ENCODE measurements around the gene SYNDIG1. TPM values are rescaled to one million over a fixed set of nuclear protein-coding genes. Genes with fewer than 3 reads are reported as not detected.

SYNDIG1 gene
- total RNA-seq, 1 donor from 2014 or later, result 5.7 TPM

DNA sequence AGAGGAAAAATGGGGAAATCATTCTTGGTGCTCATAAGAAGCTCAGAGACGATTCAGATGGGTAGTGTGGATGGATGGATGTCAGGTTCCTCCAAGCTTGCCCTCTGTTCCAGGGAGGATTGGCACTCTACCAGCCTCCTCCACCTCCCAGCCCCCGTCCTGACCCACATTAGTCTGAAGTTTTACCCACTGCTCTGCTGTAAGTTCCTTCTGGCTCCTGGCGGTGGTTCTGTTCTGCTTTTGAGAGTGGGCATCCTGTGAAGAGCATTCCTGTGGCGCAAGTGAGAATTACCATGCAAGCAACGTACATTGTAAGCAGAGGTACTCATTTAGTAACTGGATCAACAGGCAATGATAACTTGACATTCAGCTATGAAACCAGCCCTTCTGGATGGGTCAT is 103.4 kb downstream of the SYNDIG1 start:
- no peak overlapping the region for H3K4me3 ChIP-seq (ENCODE audit: insufficient read depth, low read depth, low read length)
- H3K27me3 ChIP-seq (ENCODE audit: insufficient read depth, low read length), result no peaks in the 10 kb centered on the region
- no peak overlapping the region for H3K4me2 ChIP-seq (ENCODE audit: low read length)
- no peak overlapping the region for H2AFZ ChIP-seq (ENCODE audit: low read depth, low read length)
- no peaks in the 10 kb centered on the region for H3K9me3 ChIP-seq (ENCODE audit: insufficient read depth, low read depth, low read length)
- H4K20me1 ChIP-seq (ENCODE audit: insufficient read depth, low read length), result no peaks in the 10 kb centered on the region
- Mint-ChIP-seq H3K27me3 (ENCODE audit: low read depth, unreplicated experiment) (no peaks in the 10 kb centered on the region), H3K4me3 (ENCODE audit: unreplicated experiment) (no peak overlapping the region), H3K36me3 (ENCODE audit: low read depth, unreplicated experiment) (peaks cover 4% of the 10 kb centered on the region), H3K4me1 (ENCODE audit: low read depth, unreplicated experiment) (no peaks in the 10 kb centered on the region), H3K27ac (ENCODE audit: unreplicated experiment) (no peak overlapping the region), H3K9me3 (ENCODE audit: unreplicated experiment) (no peaks in the 10 kb centered on the region)
- no peaks in the 10 kb centered on the region for H3K4me1 ChIP-seq (ENCODE audit: insufficient read depth, low read length)
- TF ChIP-seq, protein P1, sequence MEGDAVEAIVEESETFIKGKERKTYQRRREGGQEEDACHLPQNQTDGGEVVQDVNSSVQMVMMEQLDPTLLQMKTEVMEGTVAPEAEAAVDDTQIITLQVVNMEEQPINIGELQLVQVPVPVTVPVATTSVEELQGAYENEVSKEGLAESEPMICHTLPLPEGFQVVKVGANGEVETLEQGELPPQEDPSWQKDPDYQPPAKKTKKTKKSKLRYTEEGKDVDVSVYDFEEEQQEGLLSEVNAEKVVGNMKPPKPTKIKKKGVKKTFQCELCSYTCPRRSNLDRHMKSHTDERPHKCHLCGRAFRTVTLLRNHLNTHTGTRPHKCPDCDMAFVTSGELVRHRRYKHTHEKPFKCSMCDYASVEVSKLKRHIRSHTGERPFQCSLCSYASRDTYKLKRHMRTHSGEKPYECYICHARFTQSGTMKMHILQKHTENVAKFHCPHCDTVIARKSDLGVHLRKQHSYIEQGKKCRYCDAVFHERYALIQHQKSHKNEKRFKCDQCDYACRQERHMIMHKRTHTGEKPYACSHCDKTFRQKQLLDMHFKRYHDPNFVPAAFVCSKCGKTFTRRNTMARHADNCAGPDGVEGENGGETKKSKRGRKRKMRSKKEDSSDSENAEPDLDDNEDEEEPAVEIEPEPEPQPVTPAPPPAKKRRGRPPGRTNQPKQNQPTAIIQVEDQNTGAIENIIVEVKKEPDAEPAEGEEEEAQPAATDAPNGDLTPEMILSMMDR (IDR thresholded peaks at IDR 0.05; ENCODE audit: insufficient read depth, low read depth, low read length), result no peak
- no peaks in the 10 kb centered on the region for H3K79me2 ChIP-seq (ENCODE audit: insufficient read depth, low read length)
- FAIRE-seq, result no peak
- H3K27ac ChIP-seq (ENCODE audit: low read depth, low read length), result no peak overlapping the region
- no peak for DNase-seq (ENCODE audit: low read depth)
- H3K36me3 ChIP-seq (ENCODE audit: insufficient read depth, low read length), result no peaks in the 10 kb centered on the region
- no peak overlapping the region for H3K9ac ChIP-seq (ENCODE audit: low read length)

DNA sequence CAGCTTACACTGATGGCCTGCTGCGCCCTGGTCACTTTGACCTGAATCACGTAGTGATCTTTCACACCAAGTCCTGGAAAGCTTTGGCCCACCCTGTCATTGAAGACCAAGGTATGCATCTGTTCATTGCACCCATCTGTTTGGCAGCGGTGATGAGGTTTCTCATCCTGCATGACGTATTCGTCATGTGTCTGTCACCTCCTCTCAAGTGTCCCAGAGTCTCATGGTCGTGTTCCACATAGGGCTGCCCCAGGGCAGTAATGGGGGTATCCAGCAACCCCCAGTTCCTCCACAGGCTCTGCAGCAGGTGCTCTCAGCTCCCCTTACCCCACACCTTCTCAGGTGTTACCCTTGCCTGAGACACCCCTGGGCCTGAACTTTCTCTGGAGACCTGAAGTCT is 104.1 kb downstream of the SYNDIG1 start:
- peaks cover 4% of the 10 kb centered on the region for H3K36me3 Mint-ChIP-seq (ENCODE audit: low read depth, unreplicated experiment)
- no peak for FAIRE-seq

DNA sequence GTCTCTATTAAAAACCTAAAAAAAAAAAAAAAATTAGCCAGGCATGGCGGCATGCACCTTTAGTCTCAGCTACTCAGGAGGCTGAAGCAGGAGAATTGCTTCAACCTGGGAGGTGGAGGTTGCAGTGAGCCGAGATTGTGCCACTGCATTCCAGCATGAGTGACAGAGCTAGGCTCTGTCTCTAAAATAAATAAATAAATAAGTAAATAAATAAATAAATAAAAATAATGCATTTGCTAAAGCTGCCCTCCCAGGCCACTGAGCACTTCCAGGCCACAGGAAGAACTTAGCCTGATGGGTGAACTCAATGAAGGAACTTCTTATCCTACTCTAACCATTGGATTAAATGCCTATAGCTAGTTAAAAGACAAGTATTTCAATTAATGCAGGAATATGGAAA is 104.9 kb downstream of the SYNDIG1 start:
- no peaks in the 10 kb centered on the region for H3K79me2 ChIP-seq (ENCODE audit: insufficient read depth, low read length)
- H3K9me3 ChIP-seq (ENCODE audit: insufficient read depth, low read depth, low read length), result no peaks in the 10 kb centered on the region
- H3K4me3 ChIP-seq (ENCODE audit: insufficient read depth, low read depth, low read length), result no peak overlapping the region
- Mint-ChIP-seq H3K27me3 (ENCODE audit: low read depth, unreplicated experiment) (no peaks in the 10 kb centered on the region), H3K27ac (ENCODE audit: unreplicated experiment) (no peak overlapping the region), H3K9me3 (ENCODE audit: unreplicated experiment) (no peaks in the 10 kb centered on the region), H3K36me3 (ENCODE audit: low read depth, unreplicated experiment) (peaks cover 4% of the 10 kb centered on the region), H3K4me1 (ENCODE audit: low read depth, unreplicated experiment) (no peaks in the 10 kb centered on the region), H3K4me3 (ENCODE audit: unreplicated experiment) (no peak overlapping the region)
- no peaks in the 10 kb centered on the region for H3K4me1 ChIP-seq (ENCODE audit: insufficient read depth, low read length)
- H3K9ac ChIP-seq (ENCODE audit: low read length), result no peak overlapping the region
- H3K4me2 ChIP-seq (ENCODE audit: low read length), result no peak overlapping the region
- no peaks in the 10 kb centered on the region for H4K20me1 ChIP-seq (ENCODE audit: insufficient read depth, low read length)
- DNase-seq (ENCODE audit: low read depth) (no peak), FAIRE-seq (no peak)
- no peaks in the 10 kb centered on the region for H3K27me3 ChIP-seq (ENCODE audit: insufficient read depth, low read length)
- TF ChIP-seq EZH2 (IDR thresholded peaks at IDR 0.05; ENCODE audit: insufficient read depth, low read length), result no peak
- TF ChIP-seq, protein P1 (IDR thresholded peaks at IDR 0.05; ENCODE audit: insufficient read depth, low read depth, low read length), result no peak
- H3K36me3 ChIP-seq (ENCODE audit: insufficient read depth, low read length), result no peaks in the 10 kb centered on the region
- H2AFZ ChIP-seq (ENCODE audit: low read depth, low read length), result no peak overlapping the region
- H3K27ac ChIP-seq (ENCODE audit: low read depth, low read length), result no peak overlapping the region

More for the DNA sequence above, 104.1 kb downstream of the SYNDIG1 start:
- H3K27me3 ChIP-seq (ENCODE audit: insufficient read depth, low read length), result no peaks in the 10 kb centered on the region
- no peak overlapping the region for H3K4me3 Mint-ChIP-seq (ENCODE audit: unreplicated experiment)
- no peak overlapping the region for H3K4me3 ChIP-seq (ENCODE audit: insufficient read depth, low read depth, low read length)
- no peak for DNase-seq (ENCODE audit: low read depth)
- H3K4me1 ChIP-seq (ENCODE audit: insufficient read depth, low read length), result no peaks in the 10 kb centered on the region
- H3K79me2 ChIP-seq (ENCODE audit: insufficient read depth, low read length), result no peaks in the 10 kb centered on the region
- TF ChIP-seq EZH2 (IDR thresholded peaks at IDR 0.05; ENCODE audit: insufficient read depth, low read length), result no peak
- TF ChIP-seq, protein P1 (IDR thresholded peaks at IDR 0.05; ENCODE audit: insufficient read depth, low read depth, low read length), result no peak
- no peak overlapping the region for H3K4me2 ChIP-seq (ENCODE audit: low read length)
- no peak overlapping the region for H3K27ac Mint-ChIP-seq (ENCODE audit: unreplicated experiment)
- no peak overlapping the region for H3K9ac ChIP-seq (ENCODE audit: low read length)
- H3K27ac ChIP-seq (ENCODE audit: low read depth, low read length), result no peak overlapping the region
- H2AFZ ChIP-seq (ENCODE audit: low read depth, low read length), result no peak overlapping the region
- H3K36me3 ChIP-seq (ENCODE audit: insufficient read depth, low read length), result no peaks in the 10 kb centered on the region
- no peaks in the 10 kb centered on the region for H4K20me1 ChIP-seq (ENCODE audit: insufficient read depth, low read length)
- no peaks in the 10 kb centered on the region for H3K27me3 Mint-ChIP-seq (ENCODE audit: low read depth, unreplicated experiment)
- no peaks in the 10 kb centered on the region for H3K4me1 Mint-ChIP-seq (ENCODE audit: low read depth, unreplicated experiment)
- H3K9me3 ChIP-seq (ENCODE audit: insufficient read depth, low read depth, low read length), result no peaks in the 10 kb centered on the region
- no peaks in the 10 kb centered on the region for H3K9me3 Mint-ChIP-seq (ENCODE audit: unreplicated experiment)

Measured in astrocyte (in vitro differentiated cells and primary cell).